K562 (cell line): ENCODE results near the gene GALNT9. TPM values are rescaled to one million over a fixed set of nuclear protein-coding genes. Genes with fewer than 3 reads are reported as not detected.

Source experiments
- ATAC-seq: fragments of 200-7000 bp; cut with Tn5 transposase; 3 replicates; pipeline ENCODE4 v1.9.1; 2020; ENCODE audit warnings: moderate library complexity
- BruUV-seq: library from RNA; stranded (reverse); fragments of 400-500 nt; replicated peaks from 2 replicates; lab custom pipeline; 2021; lab: Mats Ljungman, UMichigan
- CTCF ChIA-PET: fragments of 300-600 bp; formaldehyde crosslinking; extraction: SDS; loops from one replicate; lab custom pipeline; 2021; ENCODE audit warnings: low intra/inter-chr PET ratio; lab: Yijun Ruan, JAX
- POLR2A ChIA-PET: fragments of 300-600, 350-650 bp; sonication (Branson Sonifier 250); formaldehyde crosslinking; extraction: SDS; loops from one replicate; lab custom pipeline; 2021; ENCODE audit warnings: antibody characterized with exemption, inconsistent platforms; lab: Yijun Ruan, JAX
- DNase-seq, 4 experiments: peaks; one replicate each; pipeline versions ENCODE4 v3.0.0 to v3.0.0-alpha.2; 2011 to 2018; ENCODE audit warnings: low spot score in 3 of 4, mixed read lengths in 3 of 4; ENCODE audit errors: extremely low read depth in 1 of 4
- FAIRE-seq: peaks from 2 replicates; lab custom pipeline; 2011; peaks lifted over from hg19 to GRCh38; lab: Jason Lieb, UNC
- H2AFZ ChIP-seq: 2 replicates; pipeline ENCODE4 v1.6.0; 2011; ENCODE audit warnings: low read depth, low read length, control low read depth, inconsistent platforms
- H3K27ac ChIP-seq: fragments of 200-600 bp; 3 replicates; pipeline ENCODE4 v1.8.0; 2011; ENCODE audit warnings: low read depth, mild to moderate bottlenecking, control low read depth, inconsistent platforms, low read length, moderate library complexity, mixed read lengths; ENCODE audit errors: extremely low read depth
- H3K27me3 ChIP-seq, 2 experiments: fragments of 300-600 bp in 1 of 2; 2 replicates in 1 of 2; 3 replicates in 1 of 2; pipeline versions ENCODE4 v1.6.0 to v1.8.0; 2011; ENCODE audit warnings: inconsistent platforms in 2 of 2, low read length in 2 of 2, mild to moderate bottlenecking in 1 of 2, mixed read lengths in 1 of 2, moderate library complexity in 1 of 2; ENCODE audit not compliant: control insufficient read depth in 2 of 2, insufficient read depth in 2 of 2
- H3K36me3 ChIP-seq: fragments of 300-600 bp; 3 replicates; pipeline ENCODE4 v1.8.0; 2011; ENCODE audit warnings: mild to moderate bottlenecking, low read length, inconsistent platforms; ENCODE audit not compliant: control insufficient read depth, insufficient read depth
- H3K4me1 ChIP-seq, 2 experiments: fragments of 200-600 bp in 1 of 2; replicated peaks in 1 of 2; 2 replicates in 1 of 2; 3 replicates in 1 of 2; pipeline versions ENCODE4 v1.5.1 to v1.8.0; 2011; ENCODE audit warnings: inconsistent platforms in 2 of 2, low read length in 2 of 2, mild to moderate bottlenecking in 1 of 2, mixed read lengths in 1 of 2, moderate library complexity in 1 of 2; ENCODE audit not compliant: control insufficient read depth in 2 of 2, insufficient read depth in 2 of 2
- H3K4me2 ChIP-seq: 2 replicates; pipeline ENCODE4 v1.6.1; 2011; ENCODE audit warnings: low read length, control low read depth, inconsistent platforms, mixed read lengths; ENCODE audit not compliant: insufficient read depth
- H3K4me3 ChIP-seq: fragments of 200-600 bp; sonication (generic), shearing (Covaris generic); 2 replicates; pipeline ENCODE4 v1.5.1; 2016; ENCODE audit warnings: control low read depth, inconsistent platforms
- H3K79me2 ChIP-seq: fragments of 200-600 bp; 3 replicates; pipeline ENCODE4 v1.8.0; 2011; ENCODE audit warnings: low read length, inconsistent platforms; ENCODE audit not compliant: control insufficient read depth, insufficient read depth
- H3K9ac ChIP-seq, 2 experiments: 2 replicates each; pipeline versions ENCODE4 v1.6.0 to v1.6.1; 2011; ENCODE audit warnings: low read depth in 2 of 2, low read length in 2 of 2, control low read depth in 1 of 2, inconsistent platforms in 1 of 2, mild to moderate bottlenecking in 1 of 2, mixed read lengths in 1 of 2; ENCODE audit not compliant: insufficient read depth in 1 of 2
- H3K9me1 ChIP-seq: one replicate; pipeline ENCODE4 v1.6.0; 2011; ENCODE audit warnings: inconsistent platforms, mild to moderate bottlenecking, low read length, moderate library complexity; ENCODE audit not compliant: control insufficient read depth, insufficient read depth
- H3K9me3 ChIP-seq: replicated peaks from 2 replicates; pipeline ENCODE4 v1.5.1; 2011; ENCODE audit warnings: low read depth, low read length, inconsistent platforms; ENCODE audit not compliant: control insufficient read depth, insufficient read depth
- H4K20me1 ChIP-seq: replicated peaks from 2 replicates; pipeline ENCODE4 v1.6.1; 2011; ENCODE audit warnings: low read length, inconsistent platforms, mixed read lengths; ENCODE audit not compliant: control insufficient read depth, insufficient read depth
- BACH1 ChIP-seq: fragments of 200-800 bp; sonication (Bioruptor generic); IDR thresholded peaks from 2 replicates; pipeline ENCODE4 v1.6.1; 2016; ENCODE audit warnings: missing genetic modification characterization, missing compliant biosample characterization
- BMI1 ChIP-seq: fragments of 150-350 bp; IDR thresholded peaks from 2 replicates; pipeline ENCODE4 v1.6.1; 2014; ENCODE audit warnings: low read length
- HES1 ChIP-seq: fragments of 450-650 bp; IDR thresholded peaks from 2 replicates; pipeline ENCODE4 v1.6.1; 2016; ENCODE audit warnings: low read depth, mild to moderate bottlenecking, moderate library complexity
- JUND ChIP-seq, 2 experiments: IDR thresholded peaks; 2 replicates in 1 of 2; 3 replicates in 1 of 2; pipeline ENCODE4 v1.6.1; 2011; ENCODE audit warnings: borderline replicate concordance in 2 of 2, low read depth in 2 of 2, low read length in 2 of 2, improper control_type of control experiment in 1 of 2, missing biosample characterization in 1 of 2, missing genetic modification characterization in 1 of 2, missing genetic modification reagents in 1 of 2
- KDM2B ChIP-seq: fragments of 250-450 bp; sonication (Bioruptor Pico); IDR thresholded peaks from 2 replicates; pipeline ENCODE4 v1.8.0; 2021; ENCODE audit warnings: mild to moderate bottlenecking, moderate library complexity
- PTTG1 ChIP-seq: fragments of 450-650 bp; IDR thresholded peaks from 2 replicates; pipeline ENCODE4 v1.6.1; 2016; ENCODE audit warnings: low read depth, mild to moderate bottlenecking, missing genetic modification characterization, missing compliant biosample characterization
- SMARCC2 ChIP-seq: fragments of 450-650 bp; IDR thresholded peaks from 2 replicates; pipeline ENCODE4 v1.6.1; 2017; ENCODE audit warnings: antibody characterized with exemption, moderate library complexity, mild to moderate bottlenecking, low read depth
- TBP ChIP-seq: optimal IDR thresholded peaks from 2 replicates; pipeline ENCODE3; 2011; ENCODE audit warnings: low read depth, low read length, improper control_type of control experiment
- TGIF2 ChIP-seq: sonication (generic); formaldehyde crosslinking; IDR thresholded peaks from 2 replicates; pipeline ENCODE4 v1.8.1; 2022; ENCODE audit warnings: mild to moderate bottlenecking, missing genetic modification reagents, moderate library complexity
- ZNF174 ChIP-seq: fragments of 250-450 bp; sonication (Bioruptor Pico); IDR thresholded peaks from 2 replicates; pipeline ENCODE4 v1.4.0; 2020; ENCODE audit warnings: mild to moderate bottlenecking
- ZNF778 ChIP-seq: fragments of 450-650 bp; formaldehyde crosslinking; IDR thresholded peaks from 2 replicates; pipeline ENCODE4 v1.4.0; 2020; ENCODE audit warnings: mild to moderate bottlenecking, moderate library complexity
- WGBS: fragments of 100-300 bp; shearing (Covaris generic); methylation state at CpG from one replicate; pipeline ENCODE4 v1.1.6; 2016; ENCODE audit warnings: low coverage, mixed read lengths; ENCODE audit not compliant: insufficient coverage; ENCODE audit errors: missing lambda C conversion rate; 5-methylcytosine and 5-hydroxymethylcytosine counted together
- in situ Hi-C: fragments of 300-500 bp; cut with MboI; formaldehyde crosslinking; loops from 4 replicates; pipeline ENCODE4 v1.15.0; 2018; ENCODE audit warnings: inconsistent platforms, mixed read lengths
- intact Hi-C: fragments of 100-400 bp; cut with micrococcal nuclease; formaldehyde crosslinking; loops from 2 replicates; pipeline ENCODE4 v1.14.2; 2022
- polyA plus RNA-seq, 8 experiments: library from polyadenylated mRNA; depleted of rRNA in 4 of 8; stranded (reverse) in 5 of 8; unstranded in 3 of 8; fragments of >200 nt; fragmentation: Nextera tagmentation in 2 of 8; fragmentation: Illumina TruSeq in 1 of 8; extraction: Ambion mirVana in 2 of 8; extraction: Trizol in 1 of 8; gene quantifications; 2 replicates each; pipeline versions ENCODE4 v1.2.1 to v1.2.3, GENCODE V29; 2011 to 2014; ENCODE audit warnings: inconsistent platforms in 1 of 8, missing spikeins in 1 of 8
- total RNA-seq, 7 experiments: library from RNA; depleted of rRNA in 6 of 7; stranded (reverse); fragments of >200 nt in 6 of 7; fragmentation: Illumina TruSeq in 2 of 7; extraction: Trizol in 2 of 7; gene quantifications; 2 replicates each; pipeline versions ENCODE4 v1.2.1 to v1.2.3, GENCODE V29; 2011 to 2021; ENCODE audit warnings: low replicate concordance in 1 of 7
- TF ChIP-seq, protein P1 (sequence below): sonication (generic); formaldehyde crosslinking; IDR thresholded peaks from 2 replicates; pipeline ENCODE4 v1.8.0; 2022; ENCODE audit warnings: missing genetic modification reagents, mild to moderate bottlenecking, borderline replicate concordance

Gene GALNT9
- total and polyA plus RNA-seq, 9 of the 15 experiments (the other 6 are each of a cell fraction or from before 2014, with no cell fraction given): not detected

DNA sequence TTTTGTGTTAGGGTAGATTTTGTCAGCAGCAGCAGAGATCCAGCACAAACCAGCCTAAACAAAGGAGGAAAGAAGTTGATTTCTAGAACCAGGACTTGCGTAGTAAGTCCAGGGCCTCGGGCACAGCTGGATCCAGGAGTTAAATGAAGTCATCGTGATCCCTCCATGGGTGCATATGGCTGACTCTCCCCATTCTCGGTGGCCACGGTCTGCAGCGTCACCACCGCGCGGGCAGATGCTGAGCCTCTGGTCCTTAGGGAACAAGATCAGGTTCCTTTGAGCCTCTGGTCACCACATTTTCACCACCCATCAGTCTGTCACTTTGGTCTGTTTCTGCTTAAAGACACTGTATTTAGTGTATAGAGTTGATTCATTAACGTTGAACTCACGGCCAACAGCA is 14.8 kb upstream of the GALNT9 start:
- H3K9me3 ChIP-seq: peaks cover 6% of the 10 kb centered on the region
- DNase-seq: no peak
- in situ Hi-C loops: no loop called here
- no peak overlapping the region for H3K4me2 ChIP-seq
- H3K36me3 ChIP-seq: no peaks in the 10 kb centered on the region
- TF ChIP-seq TBP (no peak), BACH1 (tag) (no peak), ZNF174 (CRISPR knock-in tag) (no peak)
- WGBS: 17% methylated on average over 11 of the region's 11 CpGs
- H3K4me1 ChIP-seq: peaks cover 0 to 9% of the 10 kb centered on the region in 2 experiments; a peak in 1 of 5 replicates
- no peak for ATAC-seq
- peaks cover 46 to 88% of the 10 kb centered on the region in 2 experiments; a peak in 4 of 5 replicates for H3K27me3 ChIP-seq
- intact Hi-C loops: no loop called here
- no peak overlapping the region for H2AFZ ChIP-seq
- H3K9me1 ChIP-seq: no peaks in the 10 kb centered on the region
- no peak for FAIRE-seq
- no peaks in the 10 kb centered on the region for H3K79me2 ChIP-seq
- no peak overlapping the region for H3K4me3 ChIP-seq
- peaks cover 3% of the 10 kb centered on the region; the same call in 1 of the 2 replicates for H4K20me1 ChIP-seq
- H3K9ac ChIP-seq: no peak overlapping the region
- BruUV-seq: no TSS peak
- no peak overlapping the region for H3K27ac ChIP-seq
- POLR2A ChIA-PET: no interaction called here
- CTCF ChIA-PET: no interaction called here

DNA sequence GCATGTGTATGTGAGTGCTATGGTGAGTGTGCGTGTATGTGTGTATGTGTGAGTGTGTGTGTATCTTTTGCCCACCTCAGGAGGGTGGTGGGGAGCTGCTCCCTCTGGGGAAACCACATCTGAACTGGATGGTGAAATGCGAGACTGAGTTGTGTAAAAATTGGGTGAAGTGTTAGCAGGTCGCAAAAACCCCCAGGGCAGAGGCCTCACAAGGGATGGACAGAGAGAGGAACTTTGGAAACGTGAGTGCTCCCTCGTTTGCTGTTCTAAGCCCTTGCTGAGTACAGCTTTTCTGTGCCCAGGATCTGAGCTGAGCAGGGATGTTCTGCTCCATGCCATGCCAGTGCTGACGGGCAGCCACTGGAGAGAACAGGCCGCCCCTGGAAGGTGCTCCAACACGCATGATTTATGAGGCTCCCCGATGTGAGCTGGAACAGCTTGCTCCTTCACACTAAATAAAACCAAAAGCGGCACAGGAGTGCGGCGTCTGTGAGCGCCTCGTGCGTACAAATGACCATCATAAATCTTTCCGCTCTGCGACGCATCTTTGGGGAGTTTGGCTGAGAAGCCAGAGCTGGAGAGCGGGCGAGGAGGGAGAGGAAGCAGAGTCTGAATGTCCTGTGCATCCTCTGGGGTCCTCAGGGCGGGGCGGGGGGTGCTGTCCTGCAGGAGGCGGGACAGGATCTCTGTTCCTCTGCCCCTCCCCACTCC is 14.1 kb upstream of the GALNT9 start:
- no peak for DNase-seq
- in situ Hi-C loops: no loop called here
- ChIA-PET POLR2A (no interaction called here), CTCF (no interaction called here)
- Histone ChIP-seq H3K27ac (no peak overlapping the region), H3K9me1 (no peaks in the 10 kb centered on the region), H2AFZ (no peak overlapping the region), H4K20me1 (peaks cover 4% of the 10 kb centered on the region; the same call in 1 of the 2 replicates), H3K4me1 (peaks cover 0 to 9% of the 10 kb centered on the region in 2 experiments; a peak in 1 of 5 replicates), H3K9ac (no peak overlapping the region), H3K36me3 (no peaks in the 10 kb centered on the region), H3K27me3 (peaks cover 50 to 91% of the 10 kb centered on the region in 2 experiments; a peak in 4 of 5 replicates), H3K4me2 (no peak overlapping the region), H3K4me3 (no peak overlapping the region), H3K9me3 (peaks cover 6% of the 10 kb centered on the region), H3K79me2 (no peaks in the 10 kb centered on the region)
- no peak for FAIRE-seq
- intact Hi-C loops: no loop called here
- ATAC-seq: no peak
- 4% methylated on average over 18 of the region's 23 CpGs for WGBS
- BruUV-seq: no TSS peak
- no peak for TF ChIP-seq SMARCC2
- TF ChIP-seq PTTG1: no peak
- no peak for TF ChIP-seq JUND (IDR thresholded peaks at IDR 0.05; ENCODE audit: borderline replicate concordance, low read depth, low read length)
- no peak for TF ChIP-seq JUND (tag; IDR thresholded peaks at IDR 0.05; ENCODE audit: borderline replicate concordance, low read depth, low read length)
- TF ChIP-seq BMI1: no peak
- TF ChIP-seq HES1: no peak
- TF ChIP-seq TGIF2 (CRISPR knock-in tag): no peak
- TF ChIP-seq KDM2B (CRISPR knock-in tag): no peak
- TF ChIP-seq ZNF778 (CRISPR knock-in tag): no peak
- TF ChIP-seq, protein P1, sequence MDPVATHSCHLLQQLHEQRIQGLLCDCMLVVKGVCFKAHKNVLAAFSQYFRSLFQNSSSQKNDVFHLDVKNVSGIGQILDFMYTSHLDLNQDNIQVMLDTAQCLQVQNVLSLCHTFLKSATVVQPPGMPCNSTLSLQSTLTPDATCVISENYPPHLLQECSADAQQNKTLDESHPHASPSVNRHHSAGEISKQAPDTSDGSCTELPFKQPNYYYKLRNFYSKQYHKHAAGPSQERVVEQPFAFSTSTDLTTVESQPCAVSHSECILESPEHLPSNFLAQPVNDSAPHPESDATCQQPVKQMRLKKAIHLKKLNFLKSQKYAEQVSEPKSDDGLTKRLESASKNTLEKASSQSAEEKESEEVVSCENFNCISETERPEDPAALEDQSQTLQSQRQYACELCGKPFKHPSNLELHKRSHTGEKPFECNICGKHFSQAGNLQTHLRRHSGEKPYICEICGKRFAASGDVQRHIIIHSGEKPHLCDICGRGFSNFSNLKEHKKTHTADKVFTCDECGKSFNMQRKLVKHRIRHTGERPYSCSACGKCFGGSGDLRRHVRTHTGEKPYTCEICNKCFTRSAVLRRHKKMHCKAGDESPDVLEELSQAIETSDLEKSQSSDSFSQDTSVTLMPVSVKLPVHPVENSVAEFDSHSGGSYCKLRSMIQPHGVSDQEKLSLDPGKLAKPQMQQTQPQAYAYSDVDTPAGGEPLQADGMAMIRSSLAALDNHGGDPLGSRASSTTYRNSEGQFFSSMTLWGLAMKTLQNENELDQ: no peak
